SK-N-SH treated with all-trans-retinoic acid at 6 μM for 48 hours (cell line): ENCODE results near the gene HIVEP3.

Source experiments
- ARNTL ChIP-seq: fragments of 450-650 bp; formaldehyde crosslinking; IDR thresholded peaks from 2 replicates; pipeline ENCODE4 v1.5.0; 2020; ENCODE audit warnings: low read depth, mild to moderate bottlenecking, moderate library complexity, borderline replicate concordance
- CSRNP3 ChIP-seq: fragments of 250-450 bp; sonication (Bioruptor Pico); IDR thresholded peaks from 2 replicates; pipeline ENCODE4 v1.5.1; 2021; ENCODE audit warnings: mild to moderate bottlenecking, moderate library complexity
- ESRRG ChIP-seq: fragments of 250-450 bp; sonication (Bioruptor Pico); IDR thresholded peaks from 2 replicates; pipeline ENCODE4 v1.6.1; 2021; ENCODE audit warnings: mild to moderate bottlenecking
- GLIS3 ChIP-seq: fragments of 250-450 bp; sonication (Bioruptor Pico); IDR thresholded peaks from 2 replicates; pipeline ENCODE4 v1.5.0; 2020; ENCODE audit warnings: mild to moderate bottlenecking, moderate library complexity
- ISL1 ChIP-seq: fragments of 250-450 bp; sonication (Bioruptor Pico); IDR thresholded peaks from 2 replicates; pipeline ENCODE4 v2.1.2; 2022; ENCODE audit warnings: mild to moderate bottlenecking, moderate library complexity
- PATZ1 ChIP-seq: fragments of 250-450 bp; sonication (Bioruptor Pico); IDR thresholded peaks from 2 replicates; pipeline ENCODE4 v1.8.0; 2020; ENCODE audit warnings: mild to moderate bottlenecking, moderate library complexity, borderline replicate concordance
- RARB ChIP-seq: fragments of 250-450 bp; sonication (Bioruptor Pico); IDR thresholded peaks from 2 replicates; pipeline ENCODE4 v1.8.0; 2021; ENCODE audit warnings: mild to moderate bottlenecking, moderate library complexity
- ZFP3 ChIP-seq: fragments of 250-450 bp; sonication (Bioruptor Pico); IDR thresholded peaks from 2 replicates; pipeline ENCODE4 v1.5.0; 2020; ENCODE audit warnings: mild to moderate bottlenecking, moderate library complexity
- ZFP30 ChIP-seq: fragments of 450-650 bp; formaldehyde crosslinking; IDR thresholded peaks from 2 replicates; pipeline ENCODE4 v1.5.0; 2022; ENCODE audit warnings: mild to moderate bottlenecking, moderate library complexity

GRCh38 chr1:41526956-41527561 lies 391.7 kb downstream of the HIVEP3 start:
- TF ChIP-seq ESRRG, result no peak
- no peak for TF ChIP-seq RARB (CRISPR knock-in tag)
- no peak for TF ChIP-seq ZFP3 (CRISPR knock-in tag)
- no peak for TF ChIP-seq ZFP30 (CRISPR knock-in tag)
- no peak for TF ChIP-seq ISL1
- TF ChIP-seq ARNTL (CRISPR knock-in tag), result no peak
- no peak for TF ChIP-seq CSRNP3 (CRISPR knock-in tag)
- TF ChIP-seq PATZ1, result no peak
- TF ChIP-seq GLIS3 (CRISPR knock-in tag), result no peak
